ENCODE results near the gene ZNF407.
"Not testable (repeated sequence)": the region's sequence is repeated elsewhere in the genome, so short reads cannot be mapped to it uniquely, and the experiment has no call there.

ZNF407 gene

GRCh38 chr18:74597662-74598349, at the start of gene ZNF407:
Gene ZNF407, plus strand, starts transcription at chr18:74597870. Its CDS starts 33,150 bp downstream, at chr18:74631020.
- DNase-seq (ENCODE audit: low read depth in 2 of 2), result peak; percentile 85 to 87

- DNase-seq (ENCODE audit: low read depth in 2 of 2), result no peak
Observed at GRCh38 chr18:74549591-74550104, 48.0 kb upstream of the ZNF407 start.

GRCh38 chr18:74550886-74551285, 46.8 kb upstream of the ZNF407 start:
- DNase-seq (ENCODE audit: low read depth in 2 of 2), result no peak

GRCh38 chr18:74551452-74551851, 46.2 kb upstream of the ZNF407 start:
- DNase-seq (ENCODE audit: low read depth in 2 of 2), result no peak

GRCh38 chr18:74551936-74552555, 45.6 kb upstream of the ZNF407 start:
- peak; percentile 52 to 53 for DNase-seq (ENCODE audit: low read depth in 2 of 2)

- no peak for DNase-seq (ENCODE audit: low read depth in 2 of 2)
Observed at GRCh38 chr18:74556126-74556525, 41.5 kb upstream of the ZNF407 start.

- no peak for DNase-seq (ENCODE audit: low read depth in 2 of 2)
Observed at GRCh38 chr18:74558096-74558495, 39.6 kb upstream of the ZNF407 start.

- DNase-seq (ENCODE audit: low read depth in 2 of 2), result no peak
Observed at GRCh38 chr18:74562131-74562730, 35.4 kb upstream of the ZNF407 start.

GRCh38 chr18:74562775-74563174, 34.9 kb upstream of the ZNF407 start:
- no peak for DNase-seq (ENCODE audit: low read depth in 2 of 2)

GRCh38 chr18:74563999-74564398, 33.7 kb upstream of the ZNF407 start:
- DNase-seq (ENCODE audit: low read depth in 2 of 2), result no peak

GRCh38 chr18:74565164-74565563, 32.5 kb upstream of the ZNF407 start:
- not testable (repeated sequence) for DNase-seq (ENCODE audit: low read depth in 2 of 2)

- not testable (repeated sequence) for DNase-seq (ENCODE audit: low read depth in 2 of 2)
Observed at GRCh38 chr18:74565993-74566392, 31.7 kb upstream of the ZNF407 start.

GRCh38 chr18:74567822-74568221, 29.8 kb upstream of the ZNF407 start:
- no peak for DNase-seq (ENCODE audit: low read depth in 2 of 2)

- no peak for DNase-seq (ENCODE audit: low read depth in 2 of 2)
Observed at GRCh38 chr18:74569401-74569800, 28.3 kb upstream of the ZNF407 start.

- DNase-seq (ENCODE audit: low read depth in 2 of 2), result no peak
Observed at GRCh38 chr18:74570266-74570665, 27.4 kb upstream of the ZNF407 start.

GRCh38 chr18:74571895-74572680, 25.6 kb upstream of the ZNF407 start:
- no peak for DNase-seq (ENCODE audit: low read depth in 2 of 2)

- DNase-seq (ENCODE audit: low read depth in 2 of 2), result no peak
Observed at GRCh38 chr18:74573053-74573452, 24.6 kb upstream of the ZNF407 start.

- DNase-seq (ENCODE audit: low read depth in 2 of 2), result no peak
Observed at GRCh38 chr18:74574916-74575315, 22.8 kb upstream of the ZNF407 start.

- DNase-seq (ENCODE audit: low read depth in 2 of 2), result no peak
Observed at GRCh38 chr18:74577019-74577418, 20.7 kb upstream of the ZNF407 start.

- no peak for DNase-seq (ENCODE audit: low read depth in 2 of 2)
Observed at GRCh38 chr18:74579496-74580065, 18.1 kb upstream of the ZNF407 start.

GRCh38 chr18:74582642-74583041, 15.0 kb upstream of the ZNF407 start:
- no peak for DNase-seq (ENCODE audit: low read depth in 2 of 2)

- DNase-seq (ENCODE audit: low read depth in 2 of 2), result no peak
Observed at GRCh38 chr18:74587441-74587840, 10.2 kb upstream of the ZNF407 start.

Data from fibroblast of skin of left quadriceps (primary cell).